Neuronal stem cell (in vitro differentiated cells): ENCODE results near the gene MCCC1.

Experiments used
- DNase-seq: peaks from one replicate; pipeline ENCODE4 v3.0.0-alpha.2; 2013; ENCODE audit warnings: low spot score
- H2AFZ ChIP-seq: one replicate; pipeline ENCODE4 v1.6.1; 2013; ENCODE audit warnings: mild to moderate bottlenecking, low read length, inconsistent platforms
- H2AK5ac ChIP-seq: 2 replicates; pipeline ENCODE4 v1.6.1; 2013; ENCODE audit warnings: low read depth, mild to moderate bottlenecking, inconsistent platforms, low read length, moderate library complexity, mixed read lengths
- H2BK120ac ChIP-seq: 2 replicates; pipeline ENCODE4 v1.6.1; 2013; ENCODE audit warnings: low read depth, mild to moderate bottlenecking, inconsistent platforms, low read length, moderate library complexity, mixed read lengths
- H2BK12ac ChIP-seq: one replicate; pipeline ENCODE4 v1.6.1; 2013; ENCODE audit warnings: low read length, inconsistent platforms
- H2BK15ac ChIP-seq: 2 replicates; pipeline ENCODE4 v1.6.1; 2013; ENCODE audit warnings: mild to moderate bottlenecking, low read length, inconsistent platforms, mixed read lengths
- H2BK5ac ChIP-seq: one replicate; pipeline ENCODE4 v1.6.1; 2013; ENCODE audit warnings: inconsistent platforms, mild to moderate bottlenecking, low read length, moderate library complexity
- H3K14ac ChIP-seq: one replicate; pipeline ENCODE4 v1.6.1; 2013; ENCODE audit warnings: low read length, inconsistent platforms
- H3K18ac ChIP-seq: 2 replicates; pipeline ENCODE4 v1.6.1; 2013; ENCODE audit warnings: low read length, inconsistent platforms
- H3K23ac ChIP-seq: 2 replicates; pipeline ENCODE4 v1.6.1; 2013; ENCODE audit warnings: low read depth, mild to moderate bottlenecking, mixed read lengths, low read length, inconsistent platforms; ENCODE audit not compliant: poor library complexity
- H3K27ac ChIP-seq: replicated peaks from 3 replicates; pipeline ENCODE4 v1.5.1; 2013; ENCODE audit warnings: low read length, inconsistent platforms
- H3K27me3 ChIP-seq, 3 experiments: 2 replicates each; pipeline ENCODE4 v1.6.1; 2013; ENCODE audit warnings: low read length in 3 of 3, mild to moderate bottlenecking in 2 of 3, inconsistent platforms in 1 of 3, low read depth in 1 of 3, mixed read lengths in 1 of 3, moderate library complexity in 1 of 3; ENCODE audit not compliant: control insufficient read depth in 3 of 3, insufficient read depth in 3 of 3
- H3K36me3 ChIP-seq, 2 donors: replicated peaks in 1 of 2; 2 replicates each; pipeline ENCODE4 v1.6.1; 2013; ENCODE audit warnings: low read length in 2 of 2; ENCODE audit not compliant: control insufficient read depth in 2 of 2, insufficient read depth in 2 of 2
- H3K4ac ChIP-seq: 2 replicates; pipeline ENCODE4 v1.6.1; 2013; ENCODE audit warnings: inconsistent platforms, mild to moderate bottlenecking, low read length, moderate library complexity
- H3K4me1 ChIP-seq, 2 donors: 1 replicate in 1 of 2; 2 replicates in 1 of 2; pipeline ENCODE4 v1.6.1; 2013; ENCODE audit warnings: low read length in 2 of 2, low read depth in 1 of 2; ENCODE audit not compliant: control insufficient read depth in 2 of 2, insufficient read depth in 1 of 2
- H3K4me2 ChIP-seq: one replicate; pipeline ENCODE4 v1.6.1; 2013; ENCODE audit warnings: mild to moderate bottlenecking, low read length, inconsistent platforms; ENCODE audit not compliant: insufficient read depth, poor library complexity, severe bottlenecking
- H3K4me3 ChIP-seq, 2 donors: 2 replicates each; pipeline ENCODE4 v1.5.1; 2013; ENCODE audit warnings: low read length in 2 of 2, mild to moderate bottlenecking in 2 of 2, inconsistent platforms in 1 of 2, moderate library complexity in 1 of 2
- H3K79me1 ChIP-seq: one replicate; pipeline ENCODE4 v1.6.1; 2013; ENCODE audit warnings: low read depth, mild to moderate bottlenecking, inconsistent platforms, low read length, moderate library complexity
- H3K9ac ChIP-seq: one replicate; pipeline ENCODE4 v1.6.1; 2013; ENCODE audit warnings: mild to moderate bottlenecking, low read depth, low read length, inconsistent platforms; ENCODE audit not compliant: poor library complexity
- H3K9me3 ChIP-seq, 2 donors: replicated peaks in 1 of 2; 2 replicates each; pipeline versions ENCODE3 to v1.6.1; 2013; ENCODE audit warnings: low read length in 2 of 2, mild to moderate bottlenecking in 2 of 2, inconsistent platforms in 1 of 2, low read depth in 1 of 2, mixed read lengths in 1 of 2, moderate library complexity in 1 of 2; ENCODE audit not compliant: control insufficient read depth in 2 of 2, insufficient read depth in 1 of 2
- H4K8ac ChIP-seq: one replicate; pipeline ENCODE4 v1.6.1; 2013; ENCODE audit warnings: low read depth, mild to moderate bottlenecking, inconsistent platforms, low read length, moderate library complexity
- H4K91ac ChIP-seq: one replicate; pipeline ENCODE4 v1.6.1; 2013; ENCODE audit warnings: low read length, low read depth, mild to moderate bottlenecking, inconsistent platforms; ENCODE audit not compliant: poor library complexity
- WGBS, 2 donors: extraction: QIAGEN DNeasy Blood & Tissue Kit; methylation state at CpG; one replicate each; pipeline ENCODE4 v1.1.7; 2013; ENCODE audit warnings: missing lambda C conversion rate in 2 of 2, mixed read lengths in 1 of 2; ENCODE audit not compliant: insufficient read length in 2 of 2, insufficient replicate concordance in 1 of 2; ENCODE audit errors: extremely low coverage in 2 of 2; 5-methylcytosine and 5-hydroxymethylcytosine counted together

MCCC1 gene

DNA sequence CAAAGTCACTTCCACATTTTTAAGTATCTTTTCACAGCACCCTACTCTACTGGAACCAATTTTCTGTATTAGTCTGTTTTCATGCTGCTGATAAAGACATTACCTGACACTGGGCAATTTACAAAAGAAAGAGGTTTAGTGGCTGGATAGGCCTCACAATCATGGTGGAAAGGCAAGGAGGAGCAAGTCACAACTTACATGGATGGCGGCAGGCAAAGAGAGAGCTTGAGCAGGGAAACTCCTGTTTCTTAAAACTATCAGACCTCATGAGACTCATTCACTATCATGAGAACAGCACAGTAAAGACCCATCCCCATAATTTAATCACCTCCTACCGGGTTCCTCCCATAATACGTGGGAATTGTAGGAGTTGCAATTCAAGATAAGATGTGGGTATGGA lies 18.7 kb downstream of the MCCC1 start:
- Histone ChIP-seq H2AFZ (no peak overlapping the region), H3K4me1 (no peaks in the 10 kb centered on the region), H4K91ac (no peak overlapping the region), H2BK120ac (no peak overlapping the region), H2AK5ac (no peak overlapping the region), H3K36me3 (peaks cover 14 to 64% of the 10 kb centered on the region in 2 donors), H3K23ac (no peak overlapping the region), H2BK12ac (no peak overlapping the region), H3K79me1 (no peaks in the 10 kb centered on the region), H3K4ac (no peak overlapping the region), H3K18ac (no peak overlapping the region), H3K9ac (no peak overlapping the region), H3K14ac (no peak overlapping the region), H4K8ac (no peak overlapping the region), H3K9me3 (peaks cover 3 to 36% of the 10 kb centered on the region in 2 donors), H3K27ac (no peak overlapping the region), H2BK15ac (no peak overlapping the region), H3K4me2 (no peak overlapping the region), H2BK5ac (no peak overlapping the region), H3K27me3 (no peaks in the 10 kb centered on the region), H3K4me3 (no peak overlapping the region)
- no CpG with 5 or more reads among the region's 3 CpGs for WGBS, 2 donors
- DNase-seq = no peak

DNA sequence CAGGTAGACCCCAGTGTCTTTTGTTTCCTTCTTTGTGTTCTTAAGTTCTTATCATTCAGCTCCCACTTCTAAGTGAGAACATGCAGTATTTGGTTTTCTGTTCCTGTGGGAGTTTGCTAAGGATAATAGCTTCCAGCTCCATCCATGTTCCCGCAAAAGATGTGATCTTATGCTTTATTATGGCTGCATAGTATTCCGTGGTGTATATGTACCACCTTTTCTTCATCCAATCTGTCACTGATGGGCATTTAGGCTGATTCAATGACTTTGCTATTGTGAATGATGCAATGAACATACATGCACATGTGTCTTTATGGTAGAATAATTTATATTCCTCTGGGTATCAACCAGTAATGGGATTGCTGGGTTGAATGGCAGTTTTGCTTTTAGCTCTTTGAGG lies 24.4 kb downstream of the MCCC1 start:
- no peak overlapping the region for H3K4ac ChIP-seq
- no peak overlapping the region for H2AK5ac ChIP-seq
- H3K4me3 ChIP-seq = no peak overlapping the region
- peaks cover 10 to 35% of the 10 kb centered on the region in 2 donors for H3K36me3 ChIP-seq
- H3K14ac ChIP-seq = no peak overlapping the region
- no peak overlapping the region for H3K9ac ChIP-seq
- H2BK15ac ChIP-seq = no peak overlapping the region
- H4K8ac ChIP-seq = no peak overlapping the region
- H3K79me1 ChIP-seq = no peaks in the 10 kb centered on the region
- H2BK12ac ChIP-seq = no peak overlapping the region
- H3K27ac ChIP-seq = no peak overlapping the region
- peaks cover 3 to 34% of the 10 kb centered on the region in 2 donors for H3K9me3 ChIP-seq
- H2AFZ ChIP-seq = no peak overlapping the region
- WGBS, 2 donors = no CpG with 5 or more reads among the region's 2 CpGs
- no peaks in the 10 kb centered on the region for H3K4me1 ChIP-seq
- H2BK120ac ChIP-seq = no peak overlapping the region
- H3K23ac ChIP-seq = no peak overlapping the region
- no peak overlapping the region for H4K91ac ChIP-seq
- H3K18ac ChIP-seq = no peak overlapping the region
- DNase-seq = no peak
- H2BK5ac ChIP-seq = no peak overlapping the region
- no peak overlapping the region for H3K4me2 ChIP-seq
- H3K27me3 ChIP-seq = no peaks in the 10 kb centered on the region

DNA sequence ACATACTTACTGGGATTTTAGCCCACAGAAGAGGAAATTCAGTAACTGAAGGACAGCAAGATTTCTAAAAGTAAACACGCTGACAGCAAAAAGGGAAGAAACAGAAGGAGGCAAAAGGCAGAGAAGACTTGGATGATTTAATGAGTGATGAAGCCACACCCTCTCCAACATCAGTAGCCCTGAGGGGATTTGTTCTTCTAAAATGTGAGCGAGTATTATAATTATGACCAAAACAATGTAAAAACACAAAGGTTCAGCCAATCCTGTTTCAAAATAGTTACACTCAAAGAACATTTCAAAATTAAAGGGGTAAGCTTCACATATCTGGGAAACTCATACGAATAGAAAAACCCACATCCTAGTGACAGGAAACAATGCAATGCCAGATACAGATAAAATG lies 25.0 kb downstream of the MCCC1 start:
- DNase-seq = no peak
- Histone ChIP-seq H3K18ac (no peak overlapping the region), H3K9ac (no peak overlapping the region), H3K27ac (no peak overlapping the region), H2BK5ac (no peak overlapping the region), H3K4me3 (no peak overlapping the region), H4K8ac (no peak overlapping the region), H2BK15ac (no peak overlapping the region), H3K9me3 (peaks cover 3 to 30% of the 10 kb centered on the region in 2 donors), H3K4me1 (no peaks in the 10 kb centered on the region), H3K79me1 (no peaks in the 10 kb centered on the region), H2BK120ac (no peak overlapping the region), H3K36me3 (peaks cover 6 to 41% of the 10 kb centered on the region in 2 donors), H2BK12ac (no peak overlapping the region), H3K27me3 (no peaks in the 10 kb centered on the region), H2AK5ac (no peak overlapping the region), H3K4me2 (no peak overlapping the region), H3K23ac (no peak overlapping the region), H3K4ac (no peak overlapping the region), H2AFZ (no peak overlapping the region), H3K14ac (no peak overlapping the region), H4K91ac (no peak overlapping the region)
- no CpG with 5 or more reads among the region's 3 CpGs for WGBS, 2 donors

DNA sequence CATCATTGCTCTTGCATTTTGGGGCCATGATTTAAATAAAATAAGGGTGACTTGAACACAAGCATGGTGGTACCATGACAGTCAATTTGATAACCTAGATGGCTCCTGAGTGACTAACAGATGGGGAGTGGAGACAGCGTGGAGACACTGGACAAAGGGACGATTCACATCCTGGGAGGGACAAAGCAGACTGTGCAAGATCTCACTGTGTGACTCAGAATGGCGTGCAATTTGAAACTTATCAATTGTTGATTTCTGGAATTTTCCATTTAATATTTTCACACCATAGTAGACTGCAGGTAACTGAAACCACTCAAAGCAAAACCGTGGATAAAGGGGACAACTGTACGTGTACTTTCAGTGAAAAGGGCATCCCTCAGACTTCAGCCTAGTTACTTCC lies 25.5 kb downstream of the MCCC1 start:
- no peak overlapping the region for H3K4me3 ChIP-seq
- no CpG with 5 or more reads among the region's 5 CpGs for WGBS, 2 donors

More for the DNA sequence above, 25.5 kb downstream of the MCCC1 start:
- Histone ChIP-seq H3K18ac (no peak overlapping the region), H2BK5ac (no peak overlapping the region), H3K14ac (no peak overlapping the region), H2BK120ac (no peak overlapping the region), H3K36me3 (peaks cover 4 to 44% of the 10 kb centered on the region in 2 donors), H4K8ac (no peak overlapping the region), H3K27ac (no peak overlapping the region), H3K9ac (no peak overlapping the region), H2BK15ac (no peak overlapping the region), H3K4me1 (no peaks in the 10 kb centered on the region), H3K4me2 (no peak overlapping the region), H3K79me1 (no peaks in the 10 kb centered on the region), H2AFZ (no peak overlapping the region), H2BK12ac (no peak overlapping the region), H2AK5ac (no peak overlapping the region), H3K23ac (no peak overlapping the region), H3K4ac (no peak overlapping the region), H3K9me3 (peaks cover 2 to 27% of the 10 kb centered on the region in 2 donors), H4K91ac (no peak overlapping the region), H3K27me3 (no peaks in the 10 kb centered on the region)
- no peak for DNase-seq
